ENCODE results near the gene IL36G.

- no peak for TF ChIP-seq ZNF3 (CRISPR knock-in tag; IDR thresholded peaks at IDR 0.05)
- TF ChIP-seq, protein P1, sequence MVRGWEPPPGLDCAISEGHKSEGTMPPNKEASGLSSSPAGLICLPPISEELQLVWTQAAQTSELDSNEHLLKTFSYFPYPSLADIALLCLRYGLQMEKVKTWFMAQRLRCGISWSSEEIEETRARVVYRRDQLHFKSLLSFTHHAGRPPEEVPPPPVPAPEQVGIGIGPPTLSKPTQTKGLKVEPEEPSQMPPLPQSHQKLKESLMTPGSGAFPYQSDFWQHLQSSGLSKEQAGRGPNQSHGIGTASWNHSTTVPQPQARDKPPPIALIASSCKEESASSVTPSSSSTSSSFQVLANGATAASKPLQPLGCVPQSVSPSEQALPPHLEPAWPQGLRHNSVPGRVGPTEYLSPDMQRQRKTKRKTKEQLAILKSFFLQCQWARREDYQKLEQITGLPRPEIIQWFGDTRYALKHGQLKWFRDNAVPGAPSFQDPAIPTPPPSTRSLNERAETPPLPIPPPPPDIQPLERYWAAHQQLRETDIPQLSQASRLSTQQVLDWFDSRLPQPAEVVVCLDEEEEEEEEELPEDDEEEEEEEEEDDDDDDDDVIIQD (CRISPR knock-in tag; IDR thresholded peaks at IDR 0.05), result no peak
- no peak for TF ChIP-seq CTCF (IDR thresholded peaks at IDR 0.05 in 2 of 3, conservative IDR thresholded peaks at IDR 0.05 in 1 of 3; ENCODE audit: insufficient read depth in 2 of 3, low read depth in 1 of 3, low read length in 3 of 3)
Observed at GRCh38 chr2:112944971-112945370, 32.8 kb upstream of the IL36G start.

All from K562 (cell line).